Endothelial cell of umbilical vein (primary cell): ENCODE measurements around the gene PGLYRP1. TPM values are rescaled to one million over a fixed set of nuclear protein-coding genes. Genes with fewer than 3 reads are reported as not detected.

Source experiments
- Bru-seq: library from RNA; stranded (reverse); fragments of 400-500 nt; gene quantifications from one replicate; lab custom pipeline; 2021; lab: Mats Ljungman, UMichigan
- BruChase-seq, 2 experiments: library from RNA; stranded (reverse); fragments of 400-500 nt; gene quantifications; one replicate each; lab custom pipeline; 2021; lab: Mats Ljungman, UMichigan
- BruUV-seq: library from RNA; stranded (reverse); fragments of 400-500 nt; replicated peaks from 2 replicates; lab custom pipeline; 2021; lab: Mats Ljungman, UMichigan
- CTCF ChIA-PET: fragments of 300-600, 350-600 bp; sonication (Branson Sonifier 250); formaldehyde crosslinking; loops from one replicate; lab custom pipeline; 2021; ENCODE audit warnings: antibody characterized with exemption, inconsistent platforms; lab: Charles Lee
- POLR2A ChIA-PET: fragments of 300-600, 350-600 bp; sonication (Branson Sonifier 250); formaldehyde crosslinking; loops from one replicate; lab custom pipeline; 2021; ENCODE audit warnings: antibody characterized with exemption, inconsistent platforms; lab: Charles Lee
- DNase-seq: peaks from one replicate; pipeline ENCODE4 v3.0.0-alpha.2; 2011; ENCODE audit warnings: low read depth, low spot score
- FAIRE-seq: peaks from 2 replicates; lab custom pipeline; 2011; peaks lifted over from hg19 to GRCh38; lab: Jason Lieb, UNC
- H2AFZ ChIP-seq: 2 replicates; pipeline ENCODE4 v1.6.0; 2012; ENCODE audit warnings: low read depth, low read length, control low read depth, inconsistent platforms
- H3K27ac ChIP-seq: 2 replicates; pipeline ENCODE4 v1.5.1; 2011; ENCODE audit warnings: low read depth, mild to moderate bottlenecking, control low read depth, low read length, moderate library complexity; ENCODE audit not compliant: insufficient read depth
- H3K27me3 ChIP-seq, 2 experiments: 2 replicates each; pipeline versions ENCODE4 v1.6.0 to v1.6.1; 2011; ENCODE audit warnings: low read length in 2 of 2, mixed read lengths in 1 of 2; ENCODE audit not compliant: control insufficient read depth in 2 of 2, insufficient read depth in 2 of 2
- H3K36me3 ChIP-seq, 2 experiments: 2 replicates in 1 of 2; 3 replicates in 1 of 2; pipeline ENCODE4 v1.5.1; 2011; ENCODE audit warnings: low read length in 2 of 2, mild to moderate bottlenecking in 1 of 2, moderate library complexity in 1 of 2; ENCODE audit not compliant: control insufficient read depth in 2 of 2, insufficient read depth in 2 of 2; ENCODE audit errors: extremely low read depth in 1 of 2
- H3K4me1 ChIP-seq: 3 replicates; pipeline ENCODE4 v1.5.1; 2011; ENCODE audit warnings: mild to moderate bottlenecking, low read length; ENCODE audit not compliant: control insufficient read depth, insufficient read depth; ENCODE audit errors: extremely low read depth
- H3K4me2 ChIP-seq: 2 replicates; pipeline ENCODE4 v1.6.1; 2011; ENCODE audit warnings: low read length, control low read depth, mixed read lengths; ENCODE audit not compliant: insufficient read depth
- H3K4me3 ChIP-seq, 3 experiments: fragments of 200-600 bp in 1 of 3; sonication (generic), shearing (Covaris generic) in 1 of 3; replicated peaks in 1 of 3; 2 replicates each; pipeline ENCODE4 v1.5.1; 2011 to 2016; ENCODE audit warnings: control low read depth in 3 of 3, low read length in 3 of 3, mild to moderate bottlenecking in 2 of 3, inconsistent platforms in 1 of 3, low read depth in 1 of 3, moderate library complexity in 1 of 3; ENCODE audit not compliant: insufficient read depth in 1 of 3
- H3K79me2 ChIP-seq: 2 replicates; pipeline ENCODE4 v1.6.0; 2012; ENCODE audit warnings: low read length, inconsistent platforms; ENCODE audit not compliant: control insufficient read depth, insufficient read depth
- H3K9ac ChIP-seq: replicated peaks from 2 replicates; pipeline ENCODE3; 2011; ENCODE audit warnings: low read length, control low read depth; ENCODE audit not compliant: insufficient read depth; ENCODE audit errors: extremely low read depth
- H3K9me1 ChIP-seq: replicated peaks from 3 replicates; pipeline ENCODE4 v1.6.0; 2011; ENCODE audit warnings: mild to moderate bottlenecking, low read length; ENCODE audit not compliant: control insufficient read depth, insufficient read depth; ENCODE audit errors: extremely low read depth
- H3K9me3 ChIP-seq: replicated peaks from 2 replicates; pipeline ENCODE4 v1.5.1; 2012; ENCODE audit warnings: low read length, inconsistent platforms; ENCODE audit not compliant: control insufficient read depth, insufficient read depth
- H4K20me1 ChIP-seq: replicated peaks from 2 replicates; pipeline ENCODE3; 2011; ENCODE audit warnings: mild to moderate bottlenecking, low read length; ENCODE audit not compliant: control insufficient read depth, insufficient read depth; ENCODE audit errors: extremely low read depth
- EZH2 ChIP-seq: IDR thresholded peaks from 2 replicates; pipeline ENCODE4 v1.6.1; 2012; ENCODE audit warnings: borderline replicate concordance, low read depth, mild to moderate bottlenecking, moderate library complexity, low read length, inconsistent platforms; ENCODE audit not compliant: severe bottlenecking
- GATA2 ChIP-seq: IDR thresholded peaks from 2 replicates; pipeline ENCODE4 v1.7.0; 2011; ENCODE audit warnings: low read depth, mild to moderate bottlenecking, moderate library complexity, mixed read lengths, low read length; ENCODE audit not compliant: insufficient read length, insufficient read depth
- JUN ChIP-seq: IDR thresholded peaks from 2 replicates; pipeline ENCODE4 v1.6.1; 2011; ENCODE audit warnings: borderline replicate concordance, low read depth; ENCODE audit not compliant: insufficient read length, insufficient read depth
- MYC ChIP-seq: IDR thresholded peaks from one replicate; pipeline ENCODE4 v1.6.1; 2011; ENCODE audit warnings: mild to moderate bottlenecking, low read depth, low read length
- POLR2A ChIP-seq: IDR thresholded peaks from 2 replicates; pipeline ENCODE4 v1.6.1; 2012; ENCODE audit warnings: low read depth, mild to moderate bottlenecking, control low read depth, low read length
- dilution Hi-C: fragments of 300-500 bp; cut with MboI; formaldehyde crosslinking; loops from one replicate; pipeline ENCODE4 v1.15.0; 2019; ENCODE audit warnings: low sequenced_read_pairs; ENCODE audit not compliant: extremely low pct_ligation_motif_present
- intact Hi-C: fragments of 100-400 bp; cut with micrococcal nuclease; formaldehyde crosslinking; loops from one replicate; pipeline ENCODE4 v1.10.0; 2022
- long read RNA-seq: library from polyadenylated mRNA; stranded (forward); transcript quantifications from one replicate; pipeline ENCODE4 v2.0.0, GENCODE V29; 2021
- polyA minus RNA-seq, 3 experiments: library from RNA; depleted of rRNA, polyadenylated mRNA; stranded (reverse); fragments of >200 nt; gene quantifications; 1 replicate in 1 of 3; 2 replicates in 2 of 3; pipeline ENCODE4 v1.2.3, GENCODE V29; 2011
- polyA plus RNA-seq, 4 experiments: library from polyadenylated mRNA; depleted of rRNA in 3 of 4; stranded (reverse) in 3 of 4; unstranded in 1 of 4; fragments of >200 nt; gene quantifications; 2 replicates each; pipeline versions ENCODE4 v1.2.1 to v1.2.3, GENCODE V29; 2011 to 2012; ENCODE audit warnings: missing spikeins in 1 of 4
- total RNA-seq: library from RNA; stranded (reverse); gene quantifications from 2 replicates; pipeline ENCODE4 v1.2.3, GENCODE V29; 2021
- TF ChIP-seq, protein P1 (sequence below): IDR thresholded peaks from 2 replicates; pipeline ENCODE4 v1.6.1; 2011; ENCODE audit not compliant: insufficient read depth, insufficient read length

The PGLYRP1 gene
- total RNA-seq (not detected in 2 replicates), polyA plus RNA-seq (not detected in 2 replicates), polyA minus RNA-seq (not detected in 2 replicates), Bru-seq, nascent RNA (not detected), BruChase-seq, experiment 1, labeled RNA remaining after a 6-hour chase (not detected), BruChase-seq, experiment 2, labeled RNA remaining after a 2-hour chase (not detected)
- polyA plus RNA-seq (2011; cell fraction: cytosol; rRNA removed): not detected in 2 replicates
- polyA plus RNA-seq (2011; cell fraction: nucleus; rRNA removed): not detected in 2 replicates
- polyA plus RNA-seq (2012): not detected in 2 replicates
- not detected for polyA minus RNA-seq (2011; cell fraction: cytosol; rRNA and poly(A)+ RNA removed)
- polyA minus RNA-seq (2011; cell fraction: nucleus; rRNA and poly(A)+ RNA removed): not detected in 2 replicates
- long read RNA-seq, partial matches to known transcripts: 0 of 4 reads
- long read RNA-seq, other reads (novel, unspliced or antisense): 4 of 4 reads

DNA sequence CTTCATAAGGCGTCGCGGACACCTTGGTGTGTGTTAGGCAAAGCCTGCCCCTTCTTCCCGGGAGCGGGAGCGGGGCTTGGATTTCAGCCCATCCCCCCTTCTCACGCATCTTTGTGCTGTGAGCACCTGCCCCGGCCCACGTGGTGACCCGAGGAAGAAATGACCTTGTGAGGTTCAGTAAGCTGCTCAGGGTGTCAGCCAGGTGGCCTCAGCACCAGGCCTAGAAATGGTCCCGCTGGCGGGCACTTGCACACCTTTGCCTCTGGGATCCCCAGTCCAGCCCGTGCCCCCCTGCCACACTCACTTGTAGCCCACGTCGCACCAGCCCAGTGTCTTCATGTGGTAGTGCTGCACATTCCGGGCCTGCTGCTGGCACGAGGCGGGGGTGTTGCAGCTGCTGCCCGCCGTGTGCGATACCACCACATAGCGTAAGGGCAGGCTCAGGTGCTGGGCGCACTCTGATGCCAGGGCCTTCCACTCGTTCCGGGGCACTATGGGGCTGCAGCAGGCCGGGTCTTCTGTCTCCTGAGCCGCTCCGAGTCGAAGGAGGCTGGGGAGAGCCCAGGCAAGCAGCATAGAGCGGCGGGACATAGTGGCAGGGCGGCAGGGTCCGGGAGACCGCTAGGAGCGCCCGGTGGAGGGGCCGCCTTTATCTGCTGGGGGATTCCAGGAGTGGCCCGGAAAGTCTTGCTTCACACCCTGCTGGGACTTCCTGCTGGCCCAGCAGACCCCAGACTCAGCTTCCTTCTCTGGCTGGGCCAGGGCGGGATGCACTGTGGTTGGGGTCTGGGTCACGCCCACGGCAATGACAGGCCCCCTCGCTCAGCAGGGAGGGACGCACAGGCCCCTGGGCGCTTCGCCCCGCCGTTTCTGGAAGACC, at the start of gene PGLYRP1:
PGLYRP1 (minus strand) TSS at position 623 of the 880 bp plus-strand sequence; CDS start at position 591, 32 bp downstream.
- dilution Hi-C loops: no loop called here
- H3K36me3 ChIP-seq: peaks cover 0 to 5% of the 10 kb centered on the region in 2 experiments
- no peaks in the 10 kb centered on the region for H3K9me1 ChIP-seq
- intact Hi-C loops: no loop called here
- no peaks in the 10 kb centered on the region for H3K9me3 ChIP-seq
- H3K9ac ChIP-seq: no peak within 1 kb of the TSS
- peaks cover 2 to 5% of the 10 kb centered on the region in 2 experiments for H3K27me3 ChIP-seq
- no peaks in the 10 kb centered on the region for H4K20me1 ChIP-seq
- no peak within 1 kb of the TSS for H3K27ac ChIP-seq
- TF ChIP-seq MYC (no peak), GATA2 (no peak), EZH2 (no peak), JUN (no peak), POLR2A (no peak)
- TF ChIP-seq, protein P1, sequence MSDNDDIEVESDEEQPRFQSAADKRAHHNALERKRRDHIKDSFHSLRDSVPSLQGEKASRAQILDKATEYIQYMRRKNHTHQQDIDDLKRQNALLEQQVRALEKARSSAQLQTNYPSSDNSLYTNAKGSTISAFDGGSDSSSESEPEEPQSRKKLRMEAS: no peak
- H3K79me2 ChIP-seq: no peaks in the 10 kb centered on the region
- ChIA-PET CTCF (interaction anchor here (0.6 to 12.1 kb wide), 5 partner anchors 8 to 243 kb away, joined by 3 to 460 read pairs (median 3); no protein-coding TSS in a partner anchor), POLR2A (no interaction called here)
- no TSS peak for BruUV-seq
- FAIRE-seq (no peak), DNase-seq (no peak)
- no peak within 1 kb of the TSS for H3K4me3 ChIP-seq
- no peak within 1 kb of the TSS for H2AFZ ChIP-seq
- peaks cover 5% of the 10 kb centered on the region for H3K4me1 ChIP-seq
- H3K4me2 ChIP-seq: no peak within 1 kb of the TSS
